B cell (primary cell): ENCODE measurements around the gene PDE6B. TPM values are rescaled to one million over a fixed set of nuclear protein-coding genes. Genes with fewer than 3 reads are reported as not detected.

Experiments
- ATAC-seq: fragments of 200-7000 bp; cut with Tn5 transposase; one replicate; pipeline ENCODE4 v1.10.0; 2021; ENCODE audit warnings: low read depth, mild to moderate bottlenecking, moderate number of reproducible peaks, moderate library complexity
- CTCF ChIA-PET: fragments of 350-600 bp; sonication (Branson Sonifier 250); formaldehyde crosslinking; loops from one replicate; lab custom pipeline; 2021; ENCODE audit warnings: antibody characterized with exemption, inconsistent platforms; lab: Charles Lee
- POLR2A ChIA-PET: fragments of 350-600 bp; sonication (Branson Sonifier 250); formaldehyde crosslinking; loops from one replicate; lab custom pipeline; 2021; ENCODE audit warnings: antibody characterized with exemption; lab: Charles Lee
- DNase-seq: peaks from one replicate; pipeline ENCODE4 v3.0.0; 2013
- H2AFZ ChIP-seq: 2 replicates; pipeline ENCODE4 v1.6.1; 2012; ENCODE audit warnings: mild to moderate bottlenecking, low read depth, low read length; ENCODE audit not compliant: insufficient read depth, poor library complexity, severe bottlenecking
- H3K27ac ChIP-seq, 2 donors: 1 replicate in 1 of 2; 2 replicates in 1 of 2; pipeline ENCODE4 v1.5.1; 2012 to 2013; ENCODE audit warnings: low read length in 2 of 2, mild to moderate bottlenecking in 2 of 2, moderate library complexity in 1 of 2
- H3K27me3 ChIP-seq, 4 experiments: fragments of 200-600 bp in 1 of 4; sonication (generic) in 1 of 4; replicated peaks in 1 of 4; 1 replicate in 2 of 4; 2 replicates in 2 of 4; pipeline versions ENCODE4 v1.6.1 to v1.7.0; 2013 to 2016; ENCODE audit warnings: low read length in 3 of 4, mild to moderate bottlenecking in 2 of 4, mixed read lengths in 1 of 4, moderate library complexity in 1 of 4; ENCODE audit not compliant: insufficient read depth in 4 of 4, control insufficient read depth in 3 of 4; ENCODE audit errors: control extremely low read depth in 1 of 4
- H3K36me3 ChIP-seq, 2 experiments: replicated peaks in 1 of 2; 1 replicate in 1 of 2; 2 replicates in 1 of 2; pipeline versions ENCODE4 v1.6.1 to v1.7.1; 2013; ENCODE audit warnings: low read length in 1 of 2; ENCODE audit not compliant: insufficient read depth in 2 of 2, control insufficient read depth in 1 of 2; ENCODE audit errors: control extremely low read depth in 1 of 2, extremely low read depth in 1 of 2
- H3K4me1 ChIP-seq, 2 donors: fragments of 200-600 bp in 1 of 2; sonication (generic) in 1 of 2; 1 replicate in 1 of 2; 2 replicates in 1 of 2; pipeline versions ENCODE4 v1.5.1 to v1.6.1; 2013 to 2017; ENCODE audit warnings: low read length in 2 of 2; ENCODE audit not compliant: control insufficient read depth in 2 of 2, insufficient read depth in 2 of 2
- H3K4me2 ChIP-seq: replicated peaks from 2 replicates; pipeline ENCODE3; 2012; ENCODE audit warnings: mild to moderate bottlenecking, low read depth, low read length; ENCODE audit not compliant: poor library complexity, severe bottlenecking
- H3K4me3 ChIP-seq, 5 experiments: fragments of 200-600 bp in 1 of 5; sonication (generic) in 1 of 5; 1 replicate in 3 of 5; 2 replicates in 2 of 5; pipeline versions ENCODE4 v1.5.1 to v1.7.0; 2011 to 2016; ENCODE audit warnings: low read length in 4 of 5, mild to moderate bottlenecking in 4 of 5, low read depth in 2 of 5, control low read depth in 1 of 5, moderate library complexity in 1 of 5; ENCODE audit not compliant: insufficient read depth in 1 of 5; ENCODE audit errors: control extremely low read depth in 1 of 5, extremely low read depth in 1 of 5
- H3K79me2 ChIP-seq: fragments of 200-600 bp; sonication (generic); one replicate; pipeline ENCODE4 v1.6.0; 2016; ENCODE audit warnings: low read length; ENCODE audit not compliant: control insufficient read depth, insufficient read depth
- H3K9ac ChIP-seq: fragments of 200-600 bp; sonication (generic); 2 replicates; pipeline ENCODE4 v1.6.1; 2017; ENCODE audit warnings: mild to moderate bottlenecking, low read length, moderate library complexity
- H3K9me3 ChIP-seq, 3 donors: one replicate each; pipeline versions ENCODE4 v1.6.1 to v1.7.1; 2013; ENCODE audit warnings: low read length in 2 of 3; ENCODE audit not compliant: control insufficient read depth in 2 of 3, insufficient read depth in 1 of 3; ENCODE audit errors: control extremely low read depth in 1 of 3
- H4K20me1 ChIP-seq: 2 replicates; pipeline ENCODE4 v1.6.0; 2012; ENCODE audit warnings: mild to moderate bottlenecking, low read length; ENCODE audit not compliant: insufficient read depth, control insufficient read depth, poor library complexity, severe bottlenecking
- H3K27ac Mint-ChIP-seq: one replicate; pipeline ENCODE4 v1.8.0; 2021; ENCODE audit warnings: mixed read lengths
- H3K27me3 Mint-ChIP-seq: one replicate; pipeline ENCODE4 v1.8.0; 2021; ENCODE audit warnings: mixed read lengths
- H3K4me1 Mint-ChIP-seq: one replicate; pipeline ENCODE4 v1.8.0; 2021; ENCODE audit warnings: mixed read lengths
- H3K4me3 Mint-ChIP-seq: one replicate; pipeline ENCODE4 v1.8.0; 2021; ENCODE audit warnings: mixed read lengths
- H3K9me3 Mint-ChIP-seq: one replicate; pipeline ENCODE4 v1.8.0; 2022; ENCODE audit warnings: mixed read lengths; ENCODE audit not compliant: insufficient read depth
- CTCF ChIP-seq: fragments of 200-600 bp; IDR thresholded peaks from one replicate; pipeline ENCODE4 v1.8.0; 2022; ENCODE audit warnings: antibody characterized with exemption, mild to moderate bottlenecking
- EZH2 ChIP-seq: IDR thresholded peaks from 2 replicates; pipeline ENCODE4 v1.6.1; 2012; ENCODE audit warnings: borderline replicate concordance, low read depth, mild to moderate bottlenecking, moderate library complexity, low read length; ENCODE audit not compliant: insufficient read depth, poor library complexity, severe bottlenecking
- WGBS: methylation state at CpG from one replicate; pipeline ENCODE4 v1.1.5; 2013; ENCODE audit warnings: missing lambda C conversion rate; ENCODE audit not compliant: insufficient coverage; 5-methylcytosine and 5-hydroxymethylcytosine counted together
- intact Hi-C: fragments of 100-400 bp; cut with micrococcal nuclease; formaldehyde crosslinking; loops from one replicate; pipeline ENCODE4 v1.10.0; 2022
- polyA plus RNA-seq: library from polyadenylated mRNA; depleted of rRNA; stranded (reverse); fragments of >200 nt; gene quantifications from 2 replicates; pipeline ENCODE4 v1.2.3, GENCODE V29; 2012
- total RNA-seq, 2 donors: library from RNA; stranded (reverse); fragments of 120-200 nt in 1 of 2; gene quantifications; 1 replicate in 1 of 2; 2 replicates in 1 of 2; pipeline versions ENCODE4 v1.2.3 to v1.2.4, GENCODE V29; 2013 to 2022

PDE6B gene
- total and polyA plus RNA-seq, 2 donors (not counting 1 experiment from before 2014, with no cell fraction given), result 20.0 to 25.2 TPM

GRCh38 chr4:633406-633805 is 8.0 kb downstream of the PDE6B start:
- H3K9me3 Mint-ChIP-seq, result no peaks in the 10 kb centered on the region
- Histone ChIP-seq H3K9me3 (peaks cover 0 to 30% (median 3%) of the 10 kb centered on the region in 3 donors), H3K4me1 (no peaks in the 10 kb centered on the region), H2AFZ (no peak overlapping the region), H3K9ac (no peak overlapping the region), H3K27ac (no peak overlapping the region), H3K4me2 (no peak overlapping the region), H3K36me3 (no peaks in the 10 kb centered on the region), H3K27me3 (no peaks in the 10 kb centered on the region), H3K4me3 (no peak overlapping the region), H4K20me1 (no peaks in the 10 kb centered on the region), H3K79me2 (no peaks in the 10 kb centered on the region)
- no peaks in the 10 kb centered on the region for H3K4me1 Mint-ChIP-seq
- TF ChIP-seq EZH2 (no peak), CTCF (no peak)
- peaks cover 6% of the 10 kb centered on the region for H3K27me3 Mint-ChIP-seq
- ATAC-seq (no peak), DNase-seq (no peak)
- intact Hi-C loops, result no loop called here
- no peak overlapping the region for H3K4me3 Mint-ChIP-seq
- POLR2A ChIA-PET, result no interaction called here
- 75% methylated on average over 9 of the region's 9 CpGs for WGBS
- CTCF ChIA-PET, result no interaction called here
- no peak overlapping the region for H3K27ac Mint-ChIP-seq

GRCh38 chr4:633976-634598 is 8.7 kb downstream of the PDE6B start:
- H3K4me2 ChIP-seq, result no peak overlapping the region
- peaks cover 6% of the 10 kb centered on the region for H3K27me3 Mint-ChIP-seq
- H3K9ac ChIP-seq, result no peak overlapping the region
- TF ChIP-seq CTCF (no peak), EZH2 (no peak)
- H3K9me3 ChIP-seq, result peaks cover 0 to 35% (median 3%) of the 10 kb centered on the region in 3 donors
- no peaks in the 10 kb centered on the region for H3K79me2 ChIP-seq
- H3K27ac Mint-ChIP-seq, result no peak overlapping the region
- ATAC-seq (no peak), DNase-seq (no peak)
- no peaks in the 10 kb centered on the region for H4K20me1 ChIP-seq
- ChIA-PET CTCF (no interaction called here), POLR2A (no interaction called here)
- H3K4me1 ChIP-seq, result no peaks in the 10 kb centered on the region
- H3K4me1 Mint-ChIP-seq, result no peaks in the 10 kb centered on the region
- H3K27ac ChIP-seq, result no peak overlapping the region
- no peak overlapping the region for H2AFZ ChIP-seq
- no peaks in the 10 kb centered on the region for H3K36me3 ChIP-seq
- WGBS, result 88% methylated on average over 11 of the region's 15 CpGs
- H3K9me3 Mint-ChIP-seq, result no peaks in the 10 kb centered on the region
- H3K4me3 ChIP-seq, result no peak overlapping the region
- H3K27me3 ChIP-seq, result no peaks in the 10 kb centered on the region
- intact Hi-C loops, result no loop called here
- no peak overlapping the region for H3K4me3 Mint-ChIP-seq
